H1 (cell line): ENCODE results near the gene LINC01488. TPM values are rescaled to one million over a fixed set of nuclear protein-coding genes. Genes with fewer than 3 reads are reported as not detected.
A peak's percentile ranks its signal among the peaks of the same experiment; 100 is the strongest.

Source experiments
- CTCF ChIA-PET: fragments of 300-600 bp; sonication (Branson Sonifier 250); formaldehyde crosslinking; loops from one replicate; lab custom pipeline; 2021; ENCODE audit not compliant: partially characterized antibody; lab: Charles Lee
- POLR2A ChIA-PET: fragments of 300-600 bp; sonication (Branson Sonifier 250); formaldehyde crosslinking; loops from one replicate; lab custom pipeline; 2021; ENCODE audit warnings: inconsistent platforms; ENCODE audit not compliant: partially characterized antibody; lab: Charles Lee
- DNase-seq, 2 experiments: peaks; one replicate each; pipeline versions ENCODE4 v3.0.0 to v3.0.0-alpha.2; 2010 to 2022; ENCODE audit warnings: low spot score in 2 of 2, low read depth in 1 of 2, mixed read lengths in 1 of 2
- FAIRE-seq: peaks from 2 replicates; lab custom pipeline; 2011; peaks lifted over from hg19 to GRCh38; lab: Jason Lieb, UNC
- H2AFZ ChIP-seq: 2 replicates; pipeline ENCODE4 v1.8.1; 2012; ENCODE audit warnings: low read length, inconsistent platforms
- H2AK5ac ChIP-seq: 2 replicates; pipeline ENCODE4 v1.6.1; 2013; ENCODE audit warnings: low read depth, low read length
- H2BK120ac ChIP-seq: replicated peaks from 2 replicates; pipeline ENCODE3; 2013; ENCODE audit warnings: low read depth, low read length, inconsistent platforms
- H2BK12ac ChIP-seq: 2 replicates; pipeline ENCODE4 v1.6.1; 2013; ENCODE audit warnings: low read depth, low read length
- H2BK15ac ChIP-seq: 2 replicates; pipeline ENCODE4 v1.6.1; 2013; ENCODE audit warnings: low read length
- H2BK20ac ChIP-seq: 2 replicates; pipeline ENCODE4 v1.6.1; 2013; ENCODE audit warnings: low read length
- H2BK5ac ChIP-seq: 2 replicates; pipeline ENCODE4 v1.6.1; 2013; ENCODE audit warnings: low read depth, low read length
- H3K14ac ChIP-seq: 2 replicates; pipeline ENCODE4 v1.6.1; 2013; ENCODE audit warnings: inconsistent platforms; ENCODE audit not compliant: insufficient read length
- H3K18ac ChIP-seq: 2 replicates; pipeline ENCODE4 v1.6.1; 2013; ENCODE audit warnings: low read length; ENCODE audit errors: extremely low read depth
- H3K23ac ChIP-seq: 2 replicates; pipeline ENCODE4 v1.6.1; 2013; ENCODE audit warnings: inconsistent platforms; ENCODE audit not compliant: insufficient read length
- H3K23me2 ChIP-seq: 2 replicates; pipeline ENCODE4 v1.6.1; 2013; ENCODE audit warnings: low read depth, low read length
- H3K27ac ChIP-seq: 2 replicates; pipeline ENCODE4 v1.6.1; 2011; ENCODE audit warnings: low read depth, low read length, inconsistent platforms
- H3K27me3 ChIP-seq, 4 experiments: replicated peaks in 1 of 4; 1 replicate in 1 of 4; 2 replicates in 3 of 4; pipeline versions ENCODE4 v1.6.1 to v1.8.1; 2011 to 2013; ENCODE audit warnings: low read length in 3 of 4, mild to moderate bottlenecking in 3 of 4, inconsistent platforms in 2 of 4, mixed read lengths in 2 of 4, moderate library complexity in 1 of 4; ENCODE audit not compliant: control insufficient read depth in 3 of 4, insufficient read depth in 3 of 4; ENCODE audit errors: extremely low read depth in 1 of 4
- H3K36me3 ChIP-seq, 4 experiments: 2 replicates each; pipeline versions ENCODE4 v1.6.1 to v1.8.1; 2011 to 2013; ENCODE audit warnings: mild to moderate bottlenecking in 4 of 4, low read length in 3 of 4, moderate library complexity in 2 of 4, control low read depth in 1 of 4, inconsistent platforms in 1 of 4; ENCODE audit not compliant: insufficient read depth in 4 of 4, control insufficient read depth in 2 of 4
- H3K4ac ChIP-seq: replicated peaks from 2 replicates; pipeline ENCODE3; 2013; ENCODE audit warnings: low read length, low read depth, mixed read lengths, inconsistent platforms; ENCODE audit not compliant: insufficient read length
- H3K4me1 ChIP-seq, 4 experiments: replicated peaks in 1 of 4; 1 replicate in 1 of 4; 2 replicates in 3 of 4; pipeline versions ENCODE4 v1.6.1 to v1.8.1; 2011 to 2013; ENCODE audit warnings: low read length in 3 of 4, inconsistent platforms in 2 of 4, mixed read lengths in 1 of 4; ENCODE audit not compliant: insufficient read depth in 4 of 4, control insufficient read depth in 3 of 4
- H3K4me2 ChIP-seq, 2 experiments: 2 replicates each; pipeline versions ENCODE4 v1.6.1 to v1.8.1; 2011 to 2013; ENCODE audit warnings: low read depth in 2 of 2, low read length in 2 of 2, control low read depth in 1 of 2, inconsistent platforms in 1 of 2, mild to moderate bottlenecking in 1 of 2; ENCODE audit not compliant: insufficient read depth in 1 of 2
- H3K4me3 ChIP-seq, 4 experiments: fragments of 200-600, 300-600 bp in 1 of 4; sonication (generic), shearing (Covaris generic), sonication (Bioruptor Twin) in 1 of 4; 2 replicates each; pipeline versions ENCODE4 v1.5.1 to v1.8.1; 2011 to 2016; ENCODE audit warnings: low read length in 4 of 4, low read depth in 3 of 4, control low read depth in 2 of 4, inconsistent platforms in 2 of 4, mild to moderate bottlenecking in 2 of 4, mixed read lengths in 1 of 4, moderate library complexity in 1 of 4; ENCODE audit not compliant: insufficient read depth in 2 of 4; ENCODE audit errors: extremely low read depth in 1 of 4
- H3K56ac ChIP-seq: replicated peaks from 2 replicates; pipeline ENCODE3; 2013; ENCODE audit warnings: low read depth, mild to moderate bottlenecking, mixed read lengths, low read length, inconsistent platforms; ENCODE audit not compliant: insufficient read length
- H3K79me1 ChIP-seq: 2 replicates; pipeline ENCODE4 v1.6.1; 2013; ENCODE audit warnings: low read depth, low read length, control low read depth
- H3K79me2 ChIP-seq, 2 experiments: 2 replicates each; pipeline versions ENCODE4 v1.6.1 to v1.8.1; 2012 to 2013; ENCODE audit warnings: low read length in 2 of 2, mild to moderate bottlenecking in 2 of 2, inconsistent platforms in 1 of 2; ENCODE audit not compliant: insufficient read depth in 2 of 2, control insufficient read depth in 1 of 2
- H3K9ac ChIP-seq, 4 experiments: replicated peaks in 1 of 4; 1 replicate in 1 of 4; 2 replicates in 3 of 4; pipeline versions ENCODE4 v1.6.1 to v1.8.1; 2011 to 2013; ENCODE audit warnings: low read depth in 3 of 4, low read length in 3 of 4, control low read depth in 2 of 4, mild to moderate bottlenecking in 2 of 4, moderate library complexity in 2 of 4, inconsistent platforms in 1 of 4; ENCODE audit errors: extremely low read depth in 1 of 4
- H3K9me3 ChIP-seq, 2 experiments: 2 replicates each; pipeline versions ENCODE4 v1.6.1 to v1.8.1; 2012 to 2013; ENCODE audit warnings: mild to moderate bottlenecking in 2 of 2, moderate library complexity in 2 of 2, control low read depth in 1 of 2, inconsistent platforms in 1 of 2, low read depth in 1 of 2, low read length in 1 of 2, mixed read lengths in 1 of 2; ENCODE audit not compliant: insufficient read depth in 2 of 2
- H4K20me1 ChIP-seq, 2 experiments: replicated peaks in 1 of 2; 2 replicates each; pipeline versions ENCODE3 to v1.8.1; 2011 to 2013; ENCODE audit warnings: inconsistent platforms in 2 of 2, low read length in 2 of 2, mild to moderate bottlenecking in 1 of 2; ENCODE audit not compliant: insufficient read depth in 2 of 2, control insufficient read depth in 1 of 2
- H4K5ac ChIP-seq: 2 replicates; pipeline ENCODE4 v1.6.1; 2013; ENCODE audit warnings: low read length, low read depth, mixed read lengths, inconsistent platforms; ENCODE audit not compliant: insufficient read length
- H4K8ac ChIP-seq: 2 replicates; pipeline ENCODE4 v1.8.0; 2013; ENCODE audit warnings: mild to moderate bottlenecking, moderate library complexity, low read length, inconsistent platforms; ENCODE audit not compliant: insufficient read depth; ENCODE audit errors: extremely low read depth
- H4K91ac ChIP-seq: replicated peaks from 2 replicates; pipeline ENCODE3; 2013; ENCODE audit warnings: low read length, mixed read lengths, inconsistent platforms; ENCODE audit not compliant: insufficient read length
- MAX ChIP-seq: IDR thresholded peaks from 2 replicates; pipeline ENCODE4 v1.6.1; 2012; ENCODE audit warnings: inconsistent platforms
- TAF7 ChIP-seq: optimal IDR thresholded peaks from 2 replicates; pipeline ENCODE3; 2011; ENCODE audit warnings: low read depth, mild to moderate bottlenecking, inconsistent platforms, low read length, moderate library complexity, borderline replicate concordance
- USF2 ChIP-seq: IDR thresholded peaks from 2 replicates; pipeline ENCODE4 v1.6.1; 2011; ENCODE audit warnings: low read length, improper control_type of control experiment
- WGBS, 2 experiments: shearing (Covaris generic) in 1 of 2; methylation state at CpG; one replicate each; pipeline versions ENCODE4 v1.1.6 to v1.1.7; 2013 to 2015; ENCODE audit warnings: low lambda C conversion rate in 2 of 2, mixed read lengths in 2 of 2, inconsistent platforms in 1 of 2, low coverage in 1 of 2, missing lambda C conversion rate in 1 of 2; ENCODE audit not compliant: insufficient replicate concordance in 2 of 2, insufficient coverage in 1 of 2, insufficient read length in 1 of 2; ENCODE audit errors: extremely low coverage in 1 of 2, missing lambda C conversion rate in 1 of 2; 5-methylcytosine and 5-hydroxymethylcytosine counted together
- polyA plus RNA-seq, 7 experiments: library from polyadenylated mRNA; depleted of rRNA in 3 of 7; stranded (reverse) in 5 of 7; unstranded in 2 of 7; fragments of >200 nt in 5 of 7; fragments of 200-250 nt in 2 of 7; gene quantifications; 1 replicate in 5 of 7; 2 replicates in 1 of 7; 4 replicates in 1 of 7; pipeline versions ENCODE4 v1.2.1 to v1.2.3, GENCODE V29; 2011 to 2013; ENCODE audit warnings: missing spikeins in 2 of 7, mixed read lengths in 2 of 7
- total RNA-seq: library from RNA; stranded (reverse); fragmentation: NEBNext Ultra II Directional; extraction: Animal tissue kit (Norgen Biotek cat#: 25700); gene quantifications from 2 replicates; pipeline ENCODE4 v1.2.1, GENCODE V29; 2021

Gene LINC01488
- total and polyA plus RNA-seq, 2 of the 8 experiments (the other 6 are each of a cell fraction or from before 2014, with no cell fraction given): not detected

- no peak overlapping the region for H3K4me3 ChIP-seq
- no peak overlapping the region; the same call in 1 of the 2 replicates for H4K8ac ChIP-seq
- no peaks in the 10 kb centered on the region for H3K79me2 ChIP-seq
- no peak overlapping the region for H4K5ac ChIP-seq
- no peaks in the 10 kb centered on the region for H3K36me3 ChIP-seq
- H3K4me1 ChIP-seq: peaks cover 6 to 15% (median 12%) of the 10 kb centered on the region in 4 experiments
- no peaks in the 10 kb centered on the region for H3K79me1 ChIP-seq
- H3K27me3 ChIP-seq: no peaks in the 10 kb centered on the region; a peak in 1 of 7 replicates
- FAIRE-seq: no peak
- WGBS, 2 experiments: 88% methylated on average over 15 of the region's 15 CpGs; no CpG with 5 or more reads in 1 of the 2 experiments
- POLR2A ChIA-PET: interaction anchor here (0.6 to 1.9 kb wide), 3 partner anchors 71 to 188 kb away, joined by 3 to 4 read pairs (median 3); no protein-coding TSS in a partner anchor
- H4K20me1 ChIP-seq: no peaks in the 10 kb centered on the region
- H2BK12ac ChIP-seq: peak overlapping the region; percentile 68; the same call in 1 of the 2 replicates
- H3K18ac ChIP-seq: no peak overlapping the region; the same call in 1 of the 2 replicates
- H3K4ac ChIP-seq: no peak overlapping the region
- no peak overlapping the region for H3K14ac ChIP-seq
- H2BK15ac ChIP-seq: 0 out of 2 replicates have a peak overlapping the region, but pooled peaks have one; percentile 46
- no peak overlapping the region for H3K56ac ChIP-seq
- TF ChIP-seq MAX: 0 out of 2 replicates have a peak, but pooled peaks have one; percentile 10
- TF ChIP-seq TAF7: no peak
- TF ChIP-seq USF2: peak; percentile 34; the same call in 1 of the 2 replicates
- TF ChIP-seq, all 59 proteins: peak for 2
- Histone ChIP-seq H4K91ac (no peak overlapping the region), H2BK5ac (no peak overlapping the region), H3K27ac (no peak overlapping the region), H2AFZ (no peak overlapping the region), H3K9me3 (no peaks in the 10 kb centered on the region), H3K23me2 (no peaks in the 10 kb centered on the region; the same call in 1 of the 2 replicates), H3K23ac (no peak overlapping the region), H3K4me2 (no peak overlapping the region), H2BK20ac (no peak overlapping the region), H2BK120ac (no peak overlapping the region), H3K9ac (no peak overlapping the region), H2AK5ac (no peak overlapping the region)
- CTCF ChIA-PET: interaction anchor here (0.7 to 3.6 kb wide), 3 partner anchors 17 to 45 kb away, joined by 3 to 12 read pairs (median 3); no protein-coding TSS in a partner anchor
- DNase-seq: no peak
These were observed 32.8 kb upstream of the LINC01488 start for GRCh38 chr11:69448471-69449284.
